Activated CD4-positive, alpha-beta memory T cell treated with anti-CD3 and anti-CD28 coated beads, Interleukin-2, amount 10 ng/mL, durations not matched to agents 7 days and 5 days (primary cell): Measurements from ENCODE around the gene RING1. TPM values are rescaled to one million over a fixed set of nuclear protein-coding genes. Genes with fewer than 3 reads are reported as not detected.

Source experiments
- CTCF ChIA-PET: fragments of 350-600 bp; sonication (Branson Sonifier 250); formaldehyde crosslinking; loops from one replicate; lab custom pipeline; 2021; ENCODE audit warnings: antibody characterized with exemption, inconsistent platforms; lab: Charles Lee
- POLR2A ChIA-PET: fragments of 350-600 bp; sonication (Branson Sonifier 250); formaldehyde crosslinking; loops from one replicate; lab custom pipeline; 2021; ENCODE audit warnings: antibody characterized with exemption; lab: Charles Lee
- DNase-seq: peaks from one replicate; pipeline ENCODE4 v3.0.0-alpha.2; 2020
- H3K27ac Mint-ChIP-seq: one replicate; pipeline ENCODE4 v1.8.0; 2021; ENCODE audit warnings: mild to moderate bottlenecking, mixed read lengths
- H3K27me3 Mint-ChIP-seq: one replicate; pipeline ENCODE4 v1.8.0; 2021; ENCODE audit warnings: mixed read lengths
- H3K36me3 Mint-ChIP-seq: one replicate; pipeline ENCODE4 v1.8.0; 2021; ENCODE audit warnings: low read depth, mixed read lengths
- H3K4me1 Mint-ChIP-seq: one replicate; pipeline ENCODE4 v1.8.0; 2021; ENCODE audit warnings: mixed read lengths
- H3K4me3 Mint-ChIP-seq: one replicate; pipeline ENCODE4 v1.8.0; 2021; ENCODE audit warnings: mild to moderate bottlenecking, mixed read lengths
- H3K9me3 Mint-ChIP-seq: one replicate; pipeline ENCODE4 v1.8.0; 2021; ENCODE audit warnings: mixed read lengths
- total RNA-seq, 2 experiments: library from RNA; stranded (reverse); gene quantifications; one replicate each; pipeline ENCODE4 v1.2.3, GENCODE V29; 2021

RING1 gene
- total RNA-seq, result 10 to 100 TPM; 29.7 to 32.1 TPM

DNA sequence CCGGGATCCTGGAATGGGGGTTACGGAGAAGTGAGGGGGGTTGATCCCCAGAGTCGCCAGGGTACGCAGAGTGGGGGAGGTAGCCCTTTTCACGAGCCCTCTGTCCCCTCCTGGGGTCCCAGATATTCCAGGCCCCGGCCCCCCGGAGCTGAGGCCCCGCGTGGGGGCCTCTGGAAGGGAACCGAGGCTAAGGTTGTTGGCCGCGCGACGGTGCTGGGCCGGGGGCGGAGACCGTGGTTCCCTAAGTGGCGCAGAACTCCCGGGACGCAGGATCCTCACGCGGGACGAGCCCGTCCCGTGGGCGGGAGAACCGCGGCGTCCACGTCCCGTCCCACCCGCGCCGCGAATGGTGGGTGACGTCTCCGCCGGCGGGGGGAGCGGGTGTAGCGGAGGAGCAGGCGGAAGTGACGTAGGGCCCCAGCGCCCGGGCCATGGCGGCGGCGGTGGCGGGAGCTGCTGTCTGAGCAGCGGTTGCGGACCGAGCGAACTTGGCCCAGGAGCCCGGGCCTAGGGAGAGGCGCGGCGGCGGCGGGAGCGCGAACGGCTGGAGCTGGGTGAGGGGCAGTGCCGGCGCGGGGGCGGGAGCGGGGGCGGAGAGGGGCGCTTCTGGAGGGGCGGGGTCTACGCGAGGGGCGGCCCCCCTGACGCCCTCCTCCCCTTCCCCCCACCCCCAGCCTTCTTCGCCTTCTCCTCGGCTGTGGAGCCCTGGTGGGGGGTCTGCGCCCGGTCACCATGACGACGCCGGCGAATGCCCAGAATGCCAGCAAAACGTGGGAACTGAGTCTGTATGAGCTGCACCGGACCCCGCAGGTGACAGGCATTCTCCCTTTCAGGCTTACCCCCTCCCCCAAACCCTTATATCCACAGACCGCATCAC, at the start of gene RING1:
Gene RING1, plus strand, starts transcription at position 410 of the 877 bp plus-strand sequence. Its CDS starts 323 bp downstream, at position 733.
- POLR2A ChIA-PET, result interaction anchor here (0.8 to 3.5 kb wide), 19 partner anchors 8 to 314 kb away, joined by 3 to 34 read pairs (median 5); partner anchors contain the start of genes B3GALT4, RPS18, RXRB and SLC39A7
- no peaks in the 10 kb centered on the region for H3K9me3 Mint-ChIP-seq
- CTCF ChIA-PET, result interaction anchor here (0.9 to 2.2 kb wide), 8 partner anchors 11 to 370 kb away, joined by 3 to 19 read pairs (median 3); partner anchors contain the start of genes B3GALT4, PSMB9, RPS18 and TAP1
- H3K36me3 Mint-ChIP-seq, result peaks cover 37% of the 10 kb centered on the region
- DNase-seq, result peak; percentile 88
- peak within 1 kb of the TSS; percentile 79 for H3K27ac Mint-ChIP-seq
- H3K4me1 Mint-ChIP-seq, result peaks cover 56% of the 10 kb centered on the region
- peak within 1 kb of the TSS; percentile 80 for H3K4me3 Mint-ChIP-seq
- H3K27me3 Mint-ChIP-seq, result peaks cover 10% of the 10 kb centered on the region

DNA sequence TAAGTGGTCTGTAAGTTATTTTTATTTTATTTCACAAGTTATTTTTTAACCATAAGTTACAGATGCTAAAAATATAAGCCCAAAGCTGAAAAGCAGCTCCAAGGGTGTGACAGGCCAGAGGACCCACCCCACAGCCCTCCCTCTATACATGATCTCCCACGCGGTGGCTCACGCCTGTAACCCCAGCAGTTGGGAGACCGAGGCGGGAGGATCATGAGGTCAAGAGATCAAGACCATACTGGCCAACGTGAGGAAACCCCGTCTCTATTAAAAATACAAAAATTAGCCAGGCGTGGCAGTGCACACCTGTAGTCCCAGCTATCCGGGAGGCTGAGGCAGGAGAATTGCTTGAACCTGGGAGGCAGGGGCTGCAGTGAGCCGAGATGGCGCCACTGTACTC, 48.2 kb upstream of the RING1 start:
- H3K36me3 Mint-ChIP-seq, result no peaks in the 10 kb centered on the region
- POLR2A ChIA-PET, result interaction anchor here (1.1 to 1.5 kb wide), 3 partner anchors 45 to 111 kb away, joined by 3 read pairs; partner anchors contain the start of genes HSD17B8, RPS18 and VPS52
- peaks cover 11% of the 10 kb centered on the region for H3K27me3 Mint-ChIP-seq
- H3K4me1 Mint-ChIP-seq, result peaks cover 17% of the 10 kb centered on the region
- no peaks in the 10 kb centered on the region for H3K9me3 Mint-ChIP-seq
- CTCF ChIA-PET, result interaction anchor here (1.0 to 4.4 kb wide), 4 partner anchors 9 to 88 kb away, joined by 3 to 34 read pairs (median 6); no protein-coding TSS in a partner anchor
- H3K4me3 Mint-ChIP-seq, result no peak overlapping the region
- H3K27ac Mint-ChIP-seq, result no peak overlapping the region
- DNase-seq, result no peak

DNA sequence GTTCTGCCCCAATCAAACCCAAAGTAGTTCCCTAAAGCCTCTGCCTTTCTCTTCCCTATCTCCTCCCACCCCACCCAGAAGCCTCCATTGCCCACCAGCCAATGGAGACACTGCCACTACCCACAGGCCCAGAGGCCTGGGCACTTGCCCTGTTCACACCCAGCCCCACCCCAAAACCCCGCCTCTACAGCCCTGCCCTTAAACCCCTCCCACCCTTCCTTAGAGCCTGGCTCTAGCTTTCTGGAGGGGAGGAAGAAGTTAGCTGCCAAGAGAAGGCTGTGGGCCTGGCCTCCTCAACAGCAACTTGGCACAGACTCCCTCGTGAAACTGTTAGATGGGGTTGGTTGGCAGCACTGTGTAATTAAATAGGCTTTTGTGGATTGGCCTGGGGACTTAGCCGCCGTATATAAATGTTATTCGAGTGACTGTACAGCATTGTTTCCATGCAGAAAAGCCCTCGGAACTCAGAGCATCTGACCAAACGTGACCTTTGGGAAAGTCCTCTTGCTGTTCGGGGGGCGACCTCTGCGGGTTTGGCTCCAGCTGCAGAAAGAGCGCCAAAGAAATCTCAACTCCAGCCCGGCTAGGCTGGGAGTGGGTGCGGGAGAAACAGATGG, 47.5 kb upstream of the RING1 start:
- Mint-ChIP-seq H3K27ac (no peak overlapping the region), H3K4me1 (peaks cover 17% of the 10 kb centered on the region), H3K4me3 (peak overlapping the region; percentile 79), H3K27me3 (peaks cover 11% of the 10 kb centered on the region), H3K36me3 (no peaks in the 10 kb centered on the region), H3K9me3 (no peaks in the 10 kb centered on the region)
- POLR2A ChIA-PET, result interaction anchor here (1.0 to 2.2 kb wide), 2 partner anchors 44 to 88 kb away, joined by 3 to 9 read pairs; no protein-coding TSS in a partner anchor
- CTCF ChIA-PET, result interaction anchor here (0.9 to 4.4 kb wide), 11 partner anchors 10 to 146 kb away, joined by 3 to 34 read pairs (median 3); no protein-coding TSS in a partner anchor
- no peak for DNase-seq

DNA sequence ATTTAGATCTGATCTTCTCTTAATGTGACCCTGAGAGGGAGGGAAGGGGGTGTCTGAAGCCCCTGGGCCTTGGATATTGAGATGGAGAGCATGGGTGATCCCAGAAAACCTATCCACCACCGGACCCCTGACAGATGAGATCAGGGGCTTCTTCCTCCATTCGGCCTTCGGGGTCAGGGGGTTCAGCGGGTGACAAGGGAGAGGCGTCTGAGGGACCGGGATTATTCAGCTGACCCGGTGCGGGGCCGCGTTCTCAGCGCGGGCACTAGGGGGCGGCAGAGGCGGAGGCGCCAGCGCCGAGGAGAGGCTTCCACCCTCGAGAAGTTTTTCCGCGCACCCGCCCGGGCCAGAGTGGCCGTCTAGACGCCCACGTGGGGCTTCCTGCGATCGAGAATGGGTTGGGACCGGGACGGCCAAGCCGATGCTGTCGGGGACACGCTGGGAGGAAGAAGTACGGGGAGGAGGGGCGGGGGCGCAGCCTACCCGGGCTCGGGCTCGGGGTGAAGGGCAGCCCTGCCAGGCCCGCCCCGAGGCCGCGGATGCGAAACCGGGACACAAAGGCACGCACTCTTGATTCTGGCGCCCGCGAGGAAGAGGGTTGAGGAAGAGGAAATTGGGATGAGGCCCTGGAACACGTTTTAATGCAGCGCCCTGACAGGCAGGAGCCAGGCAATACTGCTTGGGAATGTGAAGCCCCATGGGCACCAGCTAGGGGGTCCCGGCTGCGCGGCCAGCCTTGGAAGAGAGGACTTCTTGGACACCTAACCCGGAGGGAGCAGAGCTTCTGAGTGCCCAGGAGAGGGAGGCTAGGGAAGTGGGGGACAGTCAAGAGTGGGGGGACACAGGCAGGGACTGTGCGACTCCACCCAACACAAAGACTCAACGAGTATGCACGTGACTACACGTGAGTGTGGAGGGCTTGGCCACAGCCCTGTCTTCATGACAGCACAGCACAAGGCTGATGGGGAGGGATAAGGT, 46.7 kb upstream of the RING1 start:
- H3K27me3 Mint-ChIP-seq, result peaks cover 8% of the 10 kb centered on the region
- POLR2A ChIA-PET, result interaction anchor here (1.0 to 2.2 kb wide), 2 partner anchors 44 to 87 kb away, joined by 3 to 9 read pairs; no protein-coding TSS in a partner anchor
- peak; percentile 86 for DNase-seq
- H3K27ac Mint-ChIP-seq, result peak overlapping the region; percentile 69
- CTCF ChIA-PET, result interaction anchor here (0.9 to 4.4 kb wide), 11 partner anchors 11 to 147 kb away, joined by 3 to 34 read pairs (median 3); no protein-coding TSS in a partner anchor
- H3K4me1 Mint-ChIP-seq, result peaks cover 17% of the 10 kb centered on the region
- peak overlapping the region; percentile 79 for H3K4me3 Mint-ChIP-seq
- H3K36me3 Mint-ChIP-seq, result no peaks in the 10 kb centered on the region
- H3K9me3 Mint-ChIP-seq, result no peaks in the 10 kb centered on the region

DNA sequence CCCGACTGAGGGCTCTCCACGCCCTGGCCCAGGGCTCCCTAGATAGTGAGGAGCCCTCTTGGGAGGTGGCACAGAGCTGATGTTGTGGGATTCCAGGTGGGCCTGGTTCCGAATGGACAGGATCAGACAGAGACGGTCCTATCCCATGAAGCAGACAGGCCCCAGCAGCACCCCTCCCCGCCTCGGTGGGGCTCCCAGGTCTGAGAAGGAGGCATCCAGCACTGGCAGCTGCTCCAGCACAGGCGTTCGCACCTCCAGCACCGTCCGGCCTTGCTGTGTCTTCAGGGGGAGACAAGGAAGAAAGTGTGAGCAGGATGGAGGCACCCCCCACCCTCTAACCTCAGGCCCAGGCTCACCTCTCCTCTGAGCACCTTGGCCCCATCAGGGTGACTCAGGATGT, 44.8 kb upstream of the RING1 start:
- peaks cover 17% of the 10 kb centered on the region for H3K4me1 Mint-ChIP-seq
- H3K9me3 Mint-ChIP-seq, result no peaks in the 10 kb centered on the region
- ChIA-PET POLR2A (interaction anchor here (2.0 kb wide), 1 partner anchor 45 kb away, joined by 6 read pairs; the partner anchor contains the start of gene RING1), CTCF (no interaction called here)
- H3K4me3 Mint-ChIP-seq, result no peak overlapping the region
- H3K27ac Mint-ChIP-seq, result no peak overlapping the region
- no peak for DNase-seq
- H3K27me3 Mint-ChIP-seq, result peaks cover 7% of the 10 kb centered on the region
- H3K36me3 Mint-ChIP-seq, result no peaks in the 10 kb centered on the region

DNA sequence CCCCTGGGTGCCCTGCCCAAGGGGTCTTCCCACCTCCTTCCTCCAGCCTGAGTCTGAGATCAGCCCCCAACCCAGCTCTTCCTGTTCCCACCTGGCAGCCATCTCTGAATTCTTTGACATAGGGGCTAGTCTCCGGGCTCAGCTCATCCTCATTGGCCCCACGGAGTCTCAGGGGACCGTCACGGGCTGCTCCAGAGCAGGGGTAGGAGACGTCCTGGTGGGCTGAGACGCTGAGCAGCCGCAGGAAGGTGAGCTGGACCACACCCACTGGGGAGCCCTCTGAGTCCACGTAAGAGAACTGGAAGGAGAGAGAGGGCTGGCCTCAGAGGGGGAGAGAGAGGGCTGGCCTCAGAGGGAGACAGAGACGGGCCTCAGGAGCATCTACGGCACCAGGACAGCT, 44.1 kb upstream of the RING1 start:
- Mint-ChIP-seq H3K27ac (no peak overlapping the region), H3K4me1 (peaks cover 17% of the 10 kb centered on the region), H3K9me3 (no peaks in the 10 kb centered on the region), H3K27me3 (peaks cover 7% of the 10 kb centered on the region), H3K4me3 (no peak overlapping the region), H3K36me3 (no peaks in the 10 kb centered on the region)
- POLR2A ChIA-PET, result interaction anchor here (1.0 to 2.0 kb wide), 3 partner anchors 45 to 192 kb away, joined by 3 to 6 read pairs (median 3); partner anchors contain the start of gene RING1
- CTCF ChIA-PET, result interaction anchor here (0.9 kb wide), 1 partner anchor 84 kb away, joined by 6 read pairs; no protein-coding TSS in a partner anchor
- no peak for DNase-seq

DNA sequence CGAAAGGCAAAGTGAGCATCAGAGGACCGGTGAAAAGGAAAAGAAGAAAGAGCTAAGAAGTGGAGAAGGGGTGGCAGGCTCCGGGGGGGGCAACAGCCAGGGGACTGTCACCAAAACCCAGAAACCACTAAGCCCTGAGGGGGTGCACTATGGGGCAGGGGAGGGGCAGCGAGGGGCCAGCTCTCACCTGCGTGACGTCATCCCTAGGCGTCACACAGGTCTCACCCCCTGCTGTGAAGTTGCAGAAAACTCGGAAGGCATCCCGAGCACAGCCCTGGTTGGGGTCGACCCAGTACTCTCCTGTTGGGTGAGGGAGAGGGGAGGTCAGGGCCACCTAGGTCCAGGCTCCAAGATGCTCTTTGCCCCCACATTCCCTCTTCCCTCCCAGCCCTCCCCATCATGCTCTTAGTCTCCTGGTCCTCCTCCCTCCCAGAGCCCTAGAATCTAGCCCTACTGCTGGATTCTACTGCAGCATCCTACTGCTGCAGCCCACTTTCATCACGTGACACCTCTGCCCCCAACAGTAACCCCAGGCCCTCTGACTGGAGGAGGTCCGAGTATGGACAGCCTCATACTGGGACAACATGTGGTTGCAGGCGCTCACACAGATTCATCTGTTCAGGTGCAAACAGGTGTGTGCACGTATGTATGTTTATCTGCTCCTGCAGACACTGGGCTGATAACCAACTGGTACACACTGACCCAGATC, 43.5 kb upstream of the RING1 start:
- H3K27ac Mint-ChIP-seq, result no peak overlapping the region
- peaks cover 17% of the 10 kb centered on the region for H3K4me1 Mint-ChIP-seq
- H3K9me3 Mint-ChIP-seq, result no peaks in the 10 kb centered on the region
- POLR2A ChIA-PET, result interaction anchor here (1.0 to 2.0 kb wide), 3 partner anchors 44 to 193 kb away, joined by 3 to 6 read pairs (median 3); partner anchors contain the start of gene RING1
- H3K27me3 Mint-ChIP-seq, result peaks cover 7% of the 10 kb centered on the region
- DNase-seq, result no peak
- H3K36me3 Mint-ChIP-seq, result no peaks in the 10 kb centered on the region
- CTCF ChIA-PET, result interaction anchor here (0.9 kb wide), 1 partner anchor 84 kb away, joined by 6 read pairs; no protein-coding TSS in a partner anchor
- no peak overlapping the region for H3K4me3 Mint-ChIP-seq

DNA sequence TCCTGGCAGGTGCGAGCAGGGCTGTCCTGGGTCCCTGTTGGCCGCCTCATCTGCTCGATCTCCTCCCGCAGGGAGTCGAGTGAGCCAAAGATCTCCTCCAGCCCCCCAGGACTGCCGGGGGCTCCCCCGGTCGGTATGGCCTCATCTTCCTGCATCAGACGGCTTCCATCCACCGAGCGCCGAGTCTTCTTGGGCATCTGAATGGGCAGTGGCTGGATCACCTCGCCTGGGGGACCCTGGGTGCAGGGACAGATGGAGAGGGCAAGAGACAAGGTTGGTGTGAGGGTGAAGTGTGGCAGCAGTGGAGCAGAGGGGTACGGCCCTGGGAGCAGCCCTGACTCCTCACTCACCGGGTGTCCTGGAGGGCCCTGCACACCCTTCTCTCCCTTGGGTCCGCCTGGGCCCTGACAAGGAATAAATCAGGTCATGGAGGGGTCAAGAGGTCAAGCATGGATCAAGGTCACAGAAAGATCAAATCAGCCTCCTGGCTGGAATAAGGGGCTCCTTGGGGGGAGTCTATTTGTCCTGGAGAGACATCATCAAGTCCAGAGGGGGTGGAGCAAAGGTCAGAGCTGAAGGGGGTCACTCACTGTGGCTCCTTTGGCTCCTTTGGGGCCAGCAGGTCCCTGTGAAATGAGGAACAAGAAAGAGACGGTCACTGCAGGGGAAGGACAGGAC, 42.6 kb upstream of the RING1 start:
- H3K27me3 Mint-ChIP-seq, result peaks cover 5% of the 10 kb centered on the region
- H3K9me3 Mint-ChIP-seq, result no peaks in the 10 kb centered on the region
- peaks cover 13% of the 10 kb centered on the region for H3K4me1 Mint-ChIP-seq
- no peak overlapping the region for H3K27ac Mint-ChIP-seq
- DNase-seq, result no peak
- no peak overlapping the region for H3K4me3 Mint-ChIP-seq
- CTCF ChIA-PET, result no interaction called here
- H3K36me3 Mint-ChIP-seq, result no peaks in the 10 kb centered on the region
- POLR2A ChIA-PET, result interaction anchor here (1.3 kb wide), 1 partner anchor 194 kb away, joined by 3 read pairs; no protein-coding TSS in a partner anchor

DNA sequence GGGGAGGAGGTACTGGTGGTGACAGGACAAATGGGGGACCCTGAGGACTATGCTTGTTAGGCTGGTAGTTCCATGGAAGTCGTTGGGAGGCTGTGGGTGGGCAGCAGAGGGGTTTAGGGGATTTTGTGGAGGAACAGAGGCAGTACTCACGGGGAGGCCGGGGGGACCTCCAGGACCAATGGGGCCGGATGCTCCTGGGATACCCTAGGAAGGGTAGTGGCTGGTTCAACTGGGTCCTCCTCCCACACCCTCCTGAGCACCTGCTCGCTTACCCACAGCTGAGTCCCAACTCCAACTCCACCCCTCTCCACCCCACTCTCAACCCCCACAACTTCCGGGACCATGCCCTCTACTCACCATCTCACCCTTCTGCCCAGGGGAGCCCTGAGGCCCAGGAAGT, 41.9 kb upstream of the RING1 start:
- Mint-ChIP-seq H3K27ac (no peak overlapping the region), H3K4me1 (peaks cover 7% of the 10 kb centered on the region), H3K27me3 (peaks cover 5% of the 10 kb centered on the region), H3K36me3 (no peaks in the 10 kb centered on the region), H3K4me3 (no peak overlapping the region), H3K9me3 (no peaks in the 10 kb centered on the region)
- no peak for DNase-seq
- CTCF ChIA-PET, result no interaction called here
- POLR2A ChIA-PET, result no interaction called here

DNA sequence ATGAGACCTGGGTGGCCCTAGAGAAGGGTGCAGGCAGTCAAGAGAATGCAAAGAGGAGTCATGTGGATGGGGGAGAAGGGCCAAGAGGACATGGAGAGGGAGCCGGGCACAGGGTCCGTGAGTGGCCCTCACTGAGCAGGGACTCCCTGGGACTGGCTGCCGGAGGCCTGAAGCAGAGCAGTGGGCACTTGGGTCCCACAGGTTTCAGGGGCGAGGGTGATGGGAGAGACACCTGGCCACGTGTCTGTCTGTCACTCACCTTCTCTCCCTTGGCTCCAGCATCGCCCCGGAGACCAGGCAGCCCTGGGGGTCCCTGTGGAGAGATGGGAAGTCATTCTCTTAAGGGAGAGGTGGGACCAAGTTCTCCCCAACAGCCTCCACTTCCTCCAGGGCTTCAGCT, 41.5 kb upstream of the RING1 start:
- POLR2A ChIA-PET, result no interaction called here
- H3K27me3 Mint-ChIP-seq, result peaks cover 5% of the 10 kb centered on the region
- no peaks in the 10 kb centered on the region for H3K36me3 Mint-ChIP-seq
- peaks cover 3% of the 10 kb centered on the region for H3K4me1 Mint-ChIP-seq
- no peaks in the 10 kb centered on the region for H3K9me3 Mint-ChIP-seq
- no peak overlapping the region for H3K4me3 Mint-ChIP-seq
- no peak overlapping the region for H3K27ac Mint-ChIP-seq
- no peak for DNase-seq
- CTCF ChIA-PET, result no interaction called here
